CD4-positive, alpha-beta T cell treated with Interleukin-6 at 100 ng/mL for 8 hours (primary cell): Measurements from ENCODE around the gene VANGL1.
"Not testable (repeated sequence)": the region's sequence is repeated elsewhere in the genome, so short reads cannot be mapped to it uniquely, and the experiment has no call there.

Source experiments
- DNase-seq: peaks from one replicate; pipeline ENCODE4 v3.0.0-alpha.2; 2020; ENCODE audit warnings: mixed read lengths, low spot score

VANGL1 gene

DNA sequence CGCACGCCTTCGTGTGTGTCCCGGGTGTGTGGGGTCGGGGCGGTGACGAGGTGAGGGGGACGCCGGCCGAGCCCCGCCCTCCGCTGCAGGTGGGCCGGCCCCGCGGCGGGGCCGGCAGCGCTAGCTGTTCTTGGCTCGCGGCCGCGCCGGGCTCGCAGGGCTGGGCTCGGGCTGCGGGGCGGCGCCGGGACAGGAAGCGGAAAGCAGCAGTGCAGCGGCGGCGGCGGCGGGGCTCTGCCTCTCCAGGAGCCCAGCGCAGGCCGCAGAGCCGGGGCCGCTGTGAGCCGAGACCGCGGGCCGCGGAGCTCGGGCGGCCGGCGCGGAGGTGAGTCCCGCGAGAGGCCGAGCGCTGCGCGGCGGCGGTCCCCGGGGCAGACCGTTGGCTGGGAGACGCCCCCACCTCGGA is at the start of gene VANGL1:
Gene VANGL1 (plus strand): TSS at position 209 of the 406 bp plus-strand sequence. CDS start 9,444 bp downstream, outside the sequence.
- peak; percentile 12 for DNase-seq

DNA sequence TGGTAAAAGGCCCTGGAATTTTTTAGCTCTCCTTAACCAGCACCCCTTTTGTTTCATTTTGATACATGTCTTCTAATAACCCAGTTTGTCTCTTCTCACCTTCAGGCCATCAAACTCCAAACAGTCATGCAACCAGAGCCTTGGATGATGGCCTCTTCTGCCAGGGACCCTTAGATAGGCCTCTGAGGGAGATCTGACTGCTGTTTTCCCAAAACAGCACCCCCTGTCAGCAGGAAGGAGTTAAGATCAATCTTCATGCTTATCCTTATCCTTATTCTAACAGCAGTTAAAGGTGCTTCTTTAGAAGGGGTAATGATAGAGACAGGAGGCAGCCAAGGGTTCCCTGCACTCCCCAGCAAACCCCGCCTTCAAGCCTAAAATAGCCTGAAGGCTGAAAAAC is 49.5 kb upstream of the VANGL1 start:
- DNase-seq = no peak

DNA sequence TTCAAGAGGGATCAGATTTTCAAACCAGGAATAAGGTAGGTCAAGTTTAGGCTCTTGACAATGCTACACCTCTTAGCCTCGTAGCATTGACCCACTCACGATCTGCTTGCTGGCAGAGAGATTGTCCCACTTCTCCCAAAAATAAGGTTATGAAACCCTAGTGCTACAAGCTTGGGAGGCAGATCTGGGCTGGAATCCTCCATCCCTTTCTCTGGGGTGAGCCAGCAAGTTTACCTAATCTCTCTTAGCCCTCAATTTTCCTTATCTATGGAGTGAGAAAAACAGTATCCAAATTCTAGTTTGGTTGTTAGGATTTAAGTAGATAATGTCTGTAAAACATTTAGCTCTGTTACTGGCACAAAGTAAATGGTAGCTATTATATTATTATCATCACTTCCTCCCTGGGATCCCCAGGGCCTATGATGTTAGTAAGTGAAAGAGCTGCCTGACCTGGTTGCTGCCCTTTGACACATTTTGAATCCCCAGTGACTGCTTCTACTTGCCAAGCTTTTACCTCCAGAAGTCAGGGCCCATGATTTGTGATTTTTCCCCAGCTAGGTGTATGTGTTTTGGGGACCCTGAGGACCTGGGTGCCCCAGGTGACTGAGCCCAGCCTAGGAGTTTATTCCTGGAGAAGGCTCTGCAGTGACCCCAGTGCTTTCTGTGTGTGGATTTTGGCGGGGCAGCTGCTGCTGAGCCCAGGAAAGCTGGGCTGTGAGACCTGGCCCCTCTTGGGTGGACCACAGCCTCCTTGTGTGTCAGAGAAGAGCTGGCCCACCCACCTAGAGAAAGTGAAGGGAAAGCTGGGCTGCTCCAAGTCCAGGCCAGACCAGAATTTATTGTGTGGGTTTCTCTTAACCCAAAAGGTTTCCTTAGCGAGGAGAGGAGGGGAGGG is 48.2 kb upstream of the VANGL1 start:
- no peak for DNase-seq

DNA sequence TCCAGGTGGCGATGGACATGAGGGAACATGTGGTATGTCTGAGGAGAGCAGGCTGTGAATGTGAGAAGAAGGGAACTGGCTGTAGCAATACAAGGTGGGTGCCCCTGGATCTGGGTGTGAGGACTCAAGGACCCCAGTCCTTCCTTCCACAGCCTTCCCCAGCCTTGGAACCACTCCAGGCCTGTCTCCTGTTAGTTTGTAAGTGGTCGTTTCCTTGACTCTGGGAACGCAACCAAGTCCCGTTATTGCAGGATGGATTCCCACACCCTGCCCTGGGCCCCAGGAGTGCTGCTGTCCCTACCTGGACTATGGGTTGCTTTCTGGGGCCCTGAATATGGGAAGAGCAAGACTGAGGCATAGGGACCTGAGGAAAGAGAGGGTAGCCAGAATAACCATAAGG is 47.2 kb upstream of the VANGL1 start:
- no peak for DNase-seq

DNA sequence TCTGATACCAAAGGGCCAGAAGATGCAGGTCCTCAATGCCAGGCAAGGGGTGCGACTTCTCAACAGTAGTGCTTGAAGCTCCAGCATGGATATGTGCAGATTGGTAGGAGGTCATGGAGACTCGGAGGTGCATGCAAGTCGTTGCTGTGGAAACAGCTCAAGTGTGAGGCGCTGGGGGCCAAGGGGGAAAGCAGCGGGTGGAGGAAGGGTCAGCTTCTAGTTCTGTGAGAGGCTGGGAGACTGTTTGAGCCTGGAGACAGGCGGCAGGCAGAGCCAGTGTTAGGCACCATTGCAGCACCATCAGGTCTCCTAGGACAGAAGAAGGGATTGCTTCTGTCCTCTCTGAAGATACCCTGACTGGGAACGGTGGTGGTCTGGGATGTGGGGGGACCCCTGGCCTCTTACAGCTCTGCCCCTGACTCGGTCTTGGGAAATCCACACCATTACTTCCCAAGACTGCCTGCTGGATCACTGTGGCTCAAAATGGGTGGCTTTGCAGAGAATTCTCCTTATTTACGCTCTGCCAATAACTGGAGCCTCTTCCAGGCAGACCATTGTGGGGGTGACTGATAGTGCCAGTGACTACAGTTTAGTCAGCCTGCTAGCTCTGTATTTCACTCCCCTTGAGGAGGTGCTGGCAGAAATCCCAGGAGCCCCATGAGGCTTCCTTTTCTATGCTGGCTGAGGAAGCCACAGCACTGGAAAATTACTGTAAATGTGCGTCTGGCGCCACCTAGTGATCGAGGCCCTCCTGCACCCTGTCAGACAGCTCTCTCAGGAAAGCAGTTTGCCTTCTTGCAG is 46.3 kb upstream of the VANGL1 start:
- DNase-seq = peak; percentile 29

DNA sequence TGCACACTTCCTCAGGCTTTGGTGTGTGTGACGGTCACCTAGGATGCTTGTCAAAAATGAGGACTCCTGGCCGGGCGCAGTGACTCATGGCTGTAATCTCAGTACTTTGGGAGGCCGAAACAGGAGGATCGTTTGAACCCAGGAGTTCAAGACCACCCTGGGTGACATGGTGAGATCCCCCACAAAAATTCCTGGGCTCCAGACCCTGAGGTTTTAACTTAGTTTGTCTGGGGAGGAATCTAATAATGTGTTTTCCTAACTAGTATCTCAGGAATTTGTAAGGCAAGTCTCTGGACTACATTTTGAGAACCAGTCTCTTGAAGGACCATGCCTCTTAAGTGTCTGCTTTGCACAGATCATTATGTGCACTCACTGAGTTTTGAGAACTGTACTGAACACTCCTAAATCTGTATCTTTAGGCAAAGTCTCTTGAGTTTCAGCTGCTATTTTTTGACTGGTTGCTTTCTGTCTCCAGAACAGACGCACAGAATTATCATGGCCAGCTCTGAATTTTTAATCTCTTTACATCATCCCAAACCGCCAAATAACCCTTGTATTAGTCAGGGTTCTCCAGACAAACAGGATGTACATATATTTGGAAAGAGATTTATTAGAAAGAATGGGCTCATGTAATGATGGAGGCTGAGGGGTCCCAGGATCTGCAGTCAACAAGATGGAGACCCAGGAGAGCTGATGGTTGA is 45.5 kb upstream of the VANGL1 start:
- no peak for DNase-seq

DNA sequence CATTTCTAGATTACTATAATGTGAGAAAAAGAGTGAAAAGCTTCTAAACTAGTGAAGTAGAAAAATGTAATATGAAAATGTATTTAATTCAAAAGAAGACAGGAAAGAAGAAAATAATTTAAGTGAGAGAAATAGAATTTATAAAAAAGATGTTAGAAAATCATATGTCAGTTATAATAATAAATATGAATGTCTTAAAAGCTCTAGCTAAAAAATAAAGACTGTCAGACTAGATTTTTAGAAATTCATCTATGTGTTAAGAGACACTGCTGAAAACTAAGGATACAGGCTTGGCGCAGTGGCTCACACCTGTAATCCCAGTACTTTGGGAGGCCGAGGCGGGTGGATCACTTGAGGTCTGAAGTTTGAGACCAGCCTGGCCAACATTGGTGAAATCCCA is 37.3 kb upstream of the VANGL1 start:
- no peak for DNase-seq

DNA sequence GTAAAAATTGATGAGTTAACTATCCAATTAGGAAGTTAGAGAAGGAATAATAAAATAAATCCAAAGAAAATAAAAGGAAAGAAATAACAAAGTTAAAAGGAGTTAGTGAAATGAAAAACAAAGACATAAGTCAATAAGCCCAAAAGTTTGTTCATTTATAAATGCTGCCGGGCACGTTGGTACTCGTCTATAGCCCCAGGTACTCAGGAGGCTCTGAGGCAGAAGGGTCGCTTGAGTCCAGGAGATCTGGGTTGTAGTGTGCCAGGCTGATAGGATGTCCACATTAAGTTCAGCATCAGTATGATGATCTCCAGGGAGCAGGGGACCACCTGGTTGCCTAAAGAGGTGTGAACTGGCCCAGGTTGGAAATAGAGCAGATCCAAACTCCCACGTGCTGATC is 35.5 kb upstream of the VANGL1 start:
- no peak for DNase-seq

DNA sequence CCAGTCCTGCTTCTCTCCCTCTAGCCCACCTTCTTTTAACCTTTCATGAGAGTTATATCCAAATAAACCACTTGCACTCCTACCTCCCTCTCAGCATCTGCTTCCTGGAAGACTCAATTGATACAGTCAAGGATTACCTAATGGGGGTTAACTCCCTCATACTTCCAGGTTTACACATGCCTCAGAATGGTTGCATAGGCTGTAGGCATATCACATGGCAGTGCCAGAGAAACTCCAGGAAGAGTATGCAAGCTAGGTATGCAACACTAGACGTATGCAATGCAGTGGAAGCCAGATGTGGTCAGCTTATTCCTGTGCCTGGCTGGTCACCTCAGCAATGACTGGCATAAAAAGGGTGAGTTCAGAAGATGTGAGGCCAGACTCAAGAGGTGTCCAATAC is 32.7 kb upstream of the VANGL1 start:
- no peak for DNase-seq

DNA sequence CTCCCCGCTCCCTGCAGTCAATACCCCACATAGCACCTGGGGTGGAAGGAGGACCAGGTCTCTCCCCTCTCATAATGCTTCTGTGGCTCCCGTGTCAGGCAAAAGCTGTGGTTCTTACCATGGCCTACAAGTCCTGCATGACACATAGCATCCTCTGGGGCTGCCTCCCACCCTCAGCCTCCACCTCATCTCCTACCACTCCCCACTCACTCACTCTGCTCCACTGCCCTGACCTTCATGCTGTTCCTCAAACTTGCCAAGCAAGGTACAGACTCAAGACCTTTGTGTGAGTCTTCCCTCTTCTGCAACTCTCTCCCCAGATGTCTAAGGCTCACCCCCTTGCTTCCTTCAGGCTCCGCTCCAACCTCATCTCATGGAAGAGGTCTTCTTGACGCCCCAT is 28.0 kb upstream of the VANGL1 start:
- DNase-seq = no peak

DNA sequence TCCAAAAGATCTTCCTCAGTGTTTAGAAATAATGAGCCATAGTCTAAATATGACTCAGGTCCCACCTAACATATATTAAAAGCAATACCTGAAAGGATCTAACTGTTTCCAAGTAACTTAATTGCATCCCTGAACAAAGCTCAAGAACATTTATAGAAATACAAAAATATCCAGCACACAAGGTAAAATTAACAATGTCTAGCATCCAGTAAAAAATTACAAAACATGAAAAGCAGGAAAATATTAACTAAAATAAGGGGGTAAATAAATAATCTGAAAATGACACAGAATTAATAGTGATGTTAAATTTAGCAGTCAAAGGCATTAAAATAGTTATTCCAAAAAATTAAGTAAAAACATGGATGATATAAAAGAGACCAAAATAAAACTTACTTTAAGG is 21.3 kb upstream of the VANGL1 start:
- DNase-seq = no peak

DNA sequence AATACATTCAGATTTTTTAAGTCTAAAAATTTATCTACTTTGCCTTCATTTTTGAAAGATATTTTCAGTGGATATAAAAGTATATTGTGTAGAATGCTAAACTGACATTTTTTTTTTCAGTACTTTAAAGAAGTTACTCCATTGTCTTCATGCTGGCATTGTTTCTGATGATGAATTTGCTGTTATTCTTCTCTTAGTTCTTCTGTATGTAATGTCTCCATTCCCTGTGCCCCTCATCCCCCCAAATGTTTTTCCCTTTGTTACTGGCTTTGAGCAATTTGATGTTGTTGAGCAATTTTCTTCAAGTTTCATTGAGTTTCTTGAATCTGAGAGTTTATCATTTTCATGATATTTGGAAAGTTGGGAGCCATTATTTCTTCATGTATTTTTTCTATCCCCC is 20.8 kb upstream of the VANGL1 start:
- no peak for DNase-seq

DNA sequence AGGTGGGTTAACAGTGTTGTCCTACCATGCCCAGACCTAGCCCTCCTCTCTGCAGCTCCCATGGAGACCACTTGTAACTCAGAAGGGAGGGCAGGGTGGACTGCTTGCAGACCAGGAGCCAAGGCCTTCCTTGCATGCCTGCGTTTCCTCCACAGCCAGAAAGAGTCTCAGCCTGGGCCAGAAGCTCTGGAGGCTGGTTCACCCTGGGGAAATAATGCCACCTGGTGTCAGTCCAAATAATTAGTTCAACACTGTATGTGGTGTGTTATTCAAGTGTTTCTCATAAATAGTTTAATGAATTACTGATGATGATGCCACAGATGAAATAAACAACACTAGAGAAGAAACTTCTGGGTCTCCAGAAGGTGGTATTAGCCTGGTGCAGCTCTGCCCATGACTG is 16.9 kb upstream of the VANGL1 start:
- DNase-seq = no peak

DNA sequence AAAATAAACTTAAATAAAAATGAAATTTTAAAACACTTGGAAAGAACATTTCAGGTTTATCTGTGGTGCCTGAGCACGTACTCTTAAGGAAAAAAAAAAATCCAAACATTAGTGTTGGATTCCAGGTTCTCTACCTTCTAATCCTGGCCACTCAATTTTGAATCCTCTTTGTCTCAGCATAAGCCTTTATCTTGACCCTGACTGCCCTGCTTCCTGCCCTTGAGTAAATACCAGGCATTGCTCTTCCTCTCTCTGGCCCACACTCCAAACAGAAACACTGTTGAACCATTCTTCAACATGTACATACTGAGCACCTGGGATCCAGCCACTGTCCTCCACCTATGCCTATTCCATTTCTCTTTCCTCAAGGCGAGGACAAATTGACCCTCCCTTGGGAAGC is 11.4 kb upstream of the VANGL1 start:
- DNase-seq = no peak

DNA sequence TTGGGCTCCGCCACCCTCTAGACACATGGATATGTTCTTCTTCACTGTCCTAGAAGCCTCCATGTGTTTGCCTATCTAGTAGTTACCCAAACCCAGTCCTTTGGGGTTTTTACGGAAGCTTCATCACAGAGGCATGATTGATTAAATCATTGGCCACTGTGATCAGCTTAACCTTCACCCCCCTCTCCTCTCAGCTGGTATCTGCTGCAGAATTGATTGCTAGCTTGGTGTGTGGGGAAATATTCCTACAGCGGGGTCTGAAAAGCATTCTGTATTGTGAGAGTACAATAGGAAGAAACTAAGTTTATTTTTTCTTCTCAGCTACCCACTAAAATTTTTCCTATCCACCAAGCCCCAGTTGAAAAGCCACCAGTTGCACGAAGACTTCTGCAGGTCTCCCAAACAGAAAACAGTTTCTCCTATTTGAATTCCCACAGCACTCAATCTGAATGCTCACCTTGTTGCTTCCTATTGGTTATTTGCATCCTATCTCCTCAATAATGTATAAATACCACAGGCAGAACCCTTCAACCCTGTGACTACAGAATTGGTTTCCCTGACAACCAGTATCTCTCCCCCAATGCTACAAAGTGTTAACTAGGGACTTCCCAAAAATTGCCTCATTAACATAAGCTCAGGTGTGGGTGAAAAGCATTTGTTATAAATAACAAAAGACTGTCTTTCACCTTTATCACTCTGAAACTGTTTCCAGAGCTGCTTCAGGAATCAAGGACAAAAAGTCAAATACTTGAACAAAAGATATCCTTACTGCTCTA is 9.3 kb upstream of the VANGL1 start:
- DNase-seq = no peak

DNA sequence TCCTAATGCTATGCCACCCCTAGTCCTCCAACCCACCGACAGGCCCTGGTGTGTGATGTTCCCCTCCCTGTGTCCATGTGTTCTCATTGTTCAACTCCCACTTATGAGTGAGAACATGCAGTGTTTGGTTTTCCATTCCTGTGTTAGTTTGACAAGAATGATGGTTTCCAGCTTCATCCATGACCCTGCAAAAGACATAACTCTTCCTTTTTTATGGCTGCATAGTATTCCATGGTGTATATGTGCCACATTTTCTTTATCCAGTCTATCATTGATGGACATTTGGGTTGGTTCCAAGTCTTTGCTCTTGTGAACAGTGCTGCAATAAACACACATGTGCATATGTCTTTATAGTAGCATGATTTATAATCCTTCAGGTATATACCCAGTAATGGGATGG is 8.2 kb upstream of the VANGL1 start:
- not testable (repeated sequence) for DNase-seq

DNA sequence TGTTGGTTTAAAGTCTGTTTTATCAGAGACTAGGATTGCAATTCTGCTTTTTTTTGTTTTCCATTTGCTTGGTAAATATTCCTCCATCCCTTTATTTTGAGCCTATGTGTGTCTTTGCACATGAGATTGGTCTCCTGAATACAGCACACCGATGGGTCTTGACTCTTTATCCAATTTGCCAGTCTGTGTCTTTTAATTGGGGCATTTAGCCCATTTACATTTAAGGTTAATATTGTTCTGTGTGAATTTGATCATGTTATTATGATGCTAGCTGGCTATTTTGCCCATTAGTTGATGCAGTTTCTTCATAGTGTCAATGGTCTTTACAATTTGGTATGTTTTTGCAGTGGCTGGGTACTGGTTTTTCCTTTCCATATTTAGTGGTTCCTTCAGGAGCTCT is 4.5 kb upstream of the VANGL1 start:
- not testable (repeated sequence) for DNase-seq

DNA sequence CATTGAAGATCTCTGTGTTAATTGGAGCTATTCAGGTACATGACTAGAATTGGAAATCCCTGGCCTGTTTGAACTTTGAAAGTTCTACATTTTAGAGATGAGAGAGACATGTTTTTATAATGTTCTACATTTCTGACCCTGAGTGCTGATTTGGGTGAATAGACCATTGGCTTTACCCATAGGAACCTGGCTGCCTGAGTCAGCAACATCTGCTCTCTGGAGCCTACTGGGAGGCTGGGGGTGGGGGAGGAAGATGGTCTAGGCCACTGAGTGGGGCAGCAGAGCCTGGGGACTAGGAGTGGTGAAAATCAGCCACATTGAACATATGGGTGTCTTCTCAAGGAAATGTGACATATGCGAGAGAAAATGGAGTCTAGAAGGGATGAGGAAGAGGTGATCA is 1.4 kb upstream of the VANGL1 start:
- DNase-seq = no peak

DNA sequence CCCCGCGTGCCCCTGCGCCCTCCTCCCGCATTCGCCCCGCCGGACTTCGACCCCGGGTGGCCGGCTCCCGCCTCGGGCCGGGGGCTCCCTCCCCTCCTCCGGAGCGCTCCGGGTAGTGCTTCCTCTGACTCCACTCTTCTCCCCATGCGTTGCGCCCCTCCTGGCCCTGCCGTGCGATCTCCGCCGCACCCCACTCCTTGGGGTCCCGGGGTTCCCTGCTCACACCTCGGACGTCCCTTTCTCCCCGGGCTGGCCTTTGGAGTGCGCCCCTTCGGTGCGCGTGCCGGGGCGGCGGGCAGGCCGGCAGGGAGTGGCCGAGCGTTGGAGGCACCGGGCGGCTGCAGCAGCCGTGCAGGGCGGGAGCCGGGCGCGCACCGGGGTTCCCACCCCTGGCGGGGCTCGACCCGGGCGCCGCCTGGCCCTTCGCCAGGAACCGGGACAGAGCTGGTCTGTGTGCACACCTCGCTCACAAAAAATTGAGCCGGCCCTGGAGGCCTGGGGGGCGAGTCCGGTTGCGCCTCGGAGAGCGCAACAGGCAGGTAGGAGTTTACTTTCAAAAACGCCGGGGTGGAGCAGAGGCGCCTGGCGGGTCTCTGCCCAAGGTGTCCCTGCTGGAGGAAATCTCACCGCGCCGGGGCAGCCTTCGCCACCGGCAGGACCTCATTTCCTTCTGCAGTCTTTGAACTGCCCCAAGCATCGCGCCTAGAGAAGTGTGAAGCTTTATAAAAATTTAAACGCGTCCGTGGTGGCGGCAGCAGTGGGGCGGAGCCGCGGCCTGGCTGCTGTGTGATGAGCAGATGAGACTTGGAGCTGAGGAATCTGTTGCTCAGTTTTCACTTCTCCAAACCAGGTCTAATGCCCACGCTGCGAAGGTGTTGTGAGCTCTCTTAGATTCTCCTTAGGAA is 650 bp downstream of the VANGL1 start:
- peak; percentile 9 for DNase-seq

DNA sequence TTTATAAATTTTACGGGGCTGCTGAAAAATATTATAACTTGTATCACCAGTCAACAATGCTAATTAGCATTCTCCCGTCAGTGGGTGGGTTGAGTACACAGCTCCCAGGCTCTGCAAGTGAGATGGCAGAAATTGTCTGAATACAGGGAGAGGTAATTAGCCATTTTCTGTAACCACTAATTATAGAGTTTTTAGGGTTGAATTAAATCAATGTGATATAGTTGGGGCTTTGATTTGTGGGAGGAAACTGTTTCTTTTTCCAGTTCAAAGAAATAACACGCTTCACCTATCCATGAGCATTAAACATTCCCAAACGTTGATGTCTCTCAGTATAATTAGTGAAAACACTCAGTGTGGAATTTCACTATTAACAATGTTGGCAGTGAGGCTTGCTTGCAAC is 1.5 kb downstream of the VANGL1 start:
- DNase-seq = no peak

DNA sequence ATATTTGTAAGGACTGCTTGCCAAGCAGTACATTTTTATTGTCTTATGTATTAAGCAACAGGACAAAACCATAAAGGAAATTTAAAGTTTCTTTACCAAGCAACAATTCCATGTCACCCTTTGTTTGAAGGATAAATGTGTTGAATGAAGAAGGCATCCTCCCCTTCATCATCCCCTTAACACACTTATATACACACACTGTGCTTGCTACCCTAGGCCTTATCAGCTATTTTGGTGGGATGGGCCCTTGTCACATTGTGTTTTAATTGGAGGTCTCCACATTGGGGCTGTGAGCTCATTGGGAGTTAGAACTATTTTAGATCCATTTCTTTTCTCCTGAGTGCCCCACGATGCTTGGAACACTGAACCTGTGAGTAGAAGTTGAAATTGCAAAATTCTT is 1.9 kb downstream of the VANGL1 start:
- no peak for DNase-seq
